WTC11 (cell line): ENCODE measurements around the gene NTF3. TPM values are rescaled to one million over a fixed set of nuclear protein-coding genes. Genes with fewer than 3 reads are reported as not detected.

Experiments used
- ATAC-seq: fragments of 200-7000 bp; cut with Tn5 transposase; 2 replicates; pipeline ENCODE4 v1.10.0; 2021; ENCODE audit warnings: mild to moderate bottlenecking, moderate library complexity
- CTCF ChIA-PET: fragments of 300-600 bp; sonication (Branson Sonifier 250); formaldehyde crosslinking; loops from one replicate; lab custom pipeline; 2021; ENCODE audit warnings: antibody characterized with exemption; lab: Charles Lee
- POLR2A ChIA-PET: fragments of 350-600 bp; sonication (Branson Sonifier 250); formaldehyde crosslinking; loops from one replicate; lab custom pipeline; 2021; ENCODE audit warnings: antibody characterized with exemption; lab: Charles Lee
- DNase-seq: peaks from one replicate; pipeline ENCODE4 v3.0.0; 2021; ENCODE audit warnings: low spot score
- H3K27ac Mint-ChIP-seq: 2 replicates; pipeline ENCODE4 v1.8.0; 2021; ENCODE audit warnings: mixed read lengths
- H3K27me3 Mint-ChIP-seq: 2 replicates; pipeline ENCODE4 v1.8.0; 2021; ENCODE audit warnings: low read depth, mild to moderate bottlenecking, moderate library complexity, mixed read lengths
- H3K36me3 Mint-ChIP-seq: 2 replicates; pipeline ENCODE4 v1.8.0; 2021; ENCODE audit warnings: mixed read lengths
- H3K4me1 Mint-ChIP-seq: 2 replicates; pipeline ENCODE4 v1.8.0; 2022; ENCODE audit warnings: mixed read lengths
- H3K4me3 Mint-ChIP-seq: 2 replicates; pipeline ENCODE4 v1.8.0; 2021; ENCODE audit warnings: mild to moderate bottlenecking, moderate library complexity, mixed read lengths
- H3K9me3 Mint-ChIP-seq: 2 replicates; pipeline ENCODE4 v1.8.0; 2021; ENCODE audit warnings: mixed read lengths
- EMX1 ChIP-seq: fragments of 250-450 bp; sonication (Bioruptor Pico); IDR thresholded peaks from 2 replicates; pipeline ENCODE4 v1.8.0; 2021; ENCODE audit warnings: mild to moderate bottlenecking
- ETV6 ChIP-seq: sonication (generic); formaldehyde crosslinking; IDR thresholded peaks from 2 replicates; pipeline ENCODE4 v1.8.1; 2022; ENCODE audit warnings: mild to moderate bottlenecking, missing genetic modification reagents
- GABPB1 ChIP-seq: sonication (generic); formaldehyde crosslinking; IDR thresholded peaks from 2 replicates; pipeline ENCODE4 v1.8.1; 2023; ENCODE audit warnings: mild to moderate bottlenecking, missing genetic modification reagents
- HMGA2 ChIP-seq: fragments of 250-450 bp; sonication (Bioruptor Pico); IDR thresholded peaks from 2 replicates; pipeline ENCODE4 v1.4.0; 2021; ENCODE audit warnings: mild to moderate bottlenecking, moderate library complexity
- IRF2 ChIP-seq: sonication (generic); formaldehyde crosslinking; IDR thresholded peaks from 2 replicates; pipeline ENCODE4 v1.8.0; 2022; ENCODE audit warnings: low read depth, missing genetic modification reagents, borderline replicate concordance
- JAZF1 ChIP-seq: fragments of 250-450 bp; sonication (Bioruptor Pico); IDR thresholded peaks from 2 replicates; pipeline ENCODE4 v1.9.0; 2021; ENCODE audit warnings: moderate library complexity, mild to moderate bottlenecking, inconsistent platforms
- JUN ChIP-seq: sonication (generic); formaldehyde crosslinking; IDR thresholded peaks from 2 replicates; pipeline ENCODE4 v1.8.0; 2023; ENCODE audit warnings: mild to moderate bottlenecking, missing genetic modification reagents
- MXD4 ChIP-seq: fragments of 250-450 bp; sonication (Bioruptor Pico); IDR thresholded peaks from 2 replicates; pipeline ENCODE4 v1.8.0; 2021; ENCODE audit warnings: mild to moderate bottlenecking, moderate library complexity, borderline replicate concordance
- MYBL2 ChIP-seq: sonication (generic); formaldehyde crosslinking; IDR thresholded peaks from 2 replicates; pipeline ENCODE4 v1.8.1; 2023; ENCODE audit warnings: mild to moderate bottlenecking, moderate library complexity, missing genetic modification reagents
- OVOL2 ChIP-seq: fragments of 250-450 bp; sonication (Bioruptor Pico); IDR thresholded peaks from 2 replicates; pipeline ENCODE4 v1.9.0; 2021; ENCODE audit warnings: mild to moderate bottlenecking, borderline replicate concordance
- SMAD3 ChIP-seq: sonication (generic); formaldehyde crosslinking; IDR thresholded peaks from 2 replicates; pipeline ENCODE4 v1.8.0; 2022; ENCODE audit warnings: missing genetic modification reagents, mild to moderate bottlenecking, borderline replicate concordance
- SP1 ChIP-seq: sonication (generic); formaldehyde crosslinking; conservative IDR thresholded peaks from 2 replicates; pipeline ENCODE4 v1.8.1; 2022; ENCODE audit warnings: missing genetic modification reagents
- TCF7 ChIP-seq: sonication (generic); formaldehyde crosslinking; IDR thresholded peaks from 2 replicates; pipeline ENCODE4 v1.8.0; 2022; ENCODE audit warnings: mild to moderate bottlenecking, low read depth, missing genetic modification reagents, moderate library complexity
- TEAD1 ChIP-seq: sonication (generic); formaldehyde crosslinking; IDR thresholded peaks from 2 replicates; pipeline ENCODE4 v1.8.0; 2022; ENCODE audit warnings: mild to moderate bottlenecking, missing genetic modification reagents
- ZNF121 ChIP-seq: sonication (generic); formaldehyde crosslinking; IDR thresholded peaks from 2 replicates; pipeline ENCODE4 v1.8.0; 2023; ENCODE audit warnings: missing genetic modification reagents
- ZNF396 ChIP-seq: fragments of 250-450 bp; sonication (Bioruptor Pico); IDR thresholded peaks from 2 replicates; pipeline ENCODE4 v1.8.0; 2021; ENCODE audit warnings: mild to moderate bottlenecking, moderate library complexity, borderline replicate concordance
- ZNF423 ChIP-seq: fragments of 250-450 bp; sonication (Bioruptor Pico); IDR thresholded peaks from 2 replicates; pipeline ENCODE4 v2.1.2; 2022; ENCODE audit warnings: mild to moderate bottlenecking, moderate library complexity
- ZNF671 ChIP-seq: fragments of 250-450 bp; sonication (Bioruptor Pico); IDR thresholded peaks from 2 replicates; pipeline ENCODE4 v1.8.0; 2021; ENCODE audit warnings: mild to moderate bottlenecking
- total RNA-seq: library from RNA; stranded (reverse); gene quantifications from 3 replicates; pipeline ENCODE4 v1.2.3, GENCODE V29; 2021
- TF ChIP-seq, protein P1 (sequence below): sonication (generic); formaldehyde crosslinking; IDR thresholded peaks from 2 replicates; pipeline ENCODE4 v1.8.1; 2022; ENCODE audit warnings: low read depth, mild to moderate bottlenecking, moderate library complexity, missing genetic modification reagents, borderline replicate concordance
- TF ChIP-seq, protein P2 (sequence below): fragments of 250-450 bp; sonication (Bioruptor Pico); IDR thresholded peaks from 2 replicates; pipeline ENCODE4 v1.9.0; 2021; ENCODE audit warnings: mild to moderate bottlenecking
- TF ChIP-seq, protein P3 (sequence below): fragments of 250-450 bp; sonication (Bioruptor Pico); IDR thresholded peaks from 2 replicates; pipeline ENCODE4 v1.9.0; 2021; ENCODE audit warnings: moderate library complexity, mild to moderate bottlenecking, inconsistent platforms, borderline replicate concordance
- TF ChIP-seq, protein P4 (sequence below): sonication (generic); formaldehyde crosslinking; IDR thresholded peaks from 2 replicates; pipeline ENCODE4 v1.8.1; 2022; ENCODE audit warnings: low read depth, missing genetic modification reagents, borderline replicate concordance
- TF ChIP-seq, protein P5 (sequence below): sonication (generic); formaldehyde crosslinking; IDR thresholded peaks from 2 replicates; pipeline ENCODE4 v1.8.0; 2023; ENCODE audit warnings: mild to moderate bottlenecking, missing genetic modification reagents

Gene NTF3
- total RNA-seq, 1 experiment from 2014 or later, result 1.3 TPM

DNA sequence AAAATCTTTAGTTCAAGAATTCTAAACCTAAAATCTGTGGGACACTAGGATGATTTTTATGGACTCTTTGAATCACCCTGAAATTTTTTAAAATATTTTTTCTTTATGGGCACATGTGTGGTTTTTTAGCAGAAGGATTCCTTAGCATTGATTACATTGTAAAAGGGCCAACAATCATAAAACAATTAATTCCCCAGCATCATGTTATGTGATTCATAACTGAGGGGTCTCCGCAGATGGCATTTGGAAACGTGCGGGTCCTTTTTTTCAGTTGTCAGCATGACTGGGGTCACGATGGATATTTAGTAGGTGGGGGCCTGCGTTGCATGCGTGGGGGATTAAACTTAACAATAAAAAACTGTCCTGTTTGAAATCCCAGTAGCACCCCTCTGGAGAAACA lies 52.5 kb downstream of the NTF3 start:
- no peak overlapping the region for H3K27ac Mint-ChIP-seq
- no peak overlapping the region for H3K4me3 Mint-ChIP-seq
- POLR2A ChIA-PET, result no interaction called here
- ATAC-seq (no peak), DNase-seq (no peak)
- H3K36me3 Mint-ChIP-seq, result no peaks in the 10 kb centered on the region
- peaks cover 5% of the 10 kb centered on the region; the same call in 1 of the 2 replicates for H3K27me3 Mint-ChIP-seq
- no peaks in the 10 kb centered on the region for H3K9me3 Mint-ChIP-seq
- TF ChIP-seq OVOL2 (CRISPR knock-in tag) (no peak), ZNF423 (CRISPR knock-in tag) (no peak), ETV6 (CRISPR knock-in tag) (no peak), MYBL2 (no peak), SP1 (CRISPR knock-in tag) (no peak)
- TF ChIP-seq, protein P1, sequence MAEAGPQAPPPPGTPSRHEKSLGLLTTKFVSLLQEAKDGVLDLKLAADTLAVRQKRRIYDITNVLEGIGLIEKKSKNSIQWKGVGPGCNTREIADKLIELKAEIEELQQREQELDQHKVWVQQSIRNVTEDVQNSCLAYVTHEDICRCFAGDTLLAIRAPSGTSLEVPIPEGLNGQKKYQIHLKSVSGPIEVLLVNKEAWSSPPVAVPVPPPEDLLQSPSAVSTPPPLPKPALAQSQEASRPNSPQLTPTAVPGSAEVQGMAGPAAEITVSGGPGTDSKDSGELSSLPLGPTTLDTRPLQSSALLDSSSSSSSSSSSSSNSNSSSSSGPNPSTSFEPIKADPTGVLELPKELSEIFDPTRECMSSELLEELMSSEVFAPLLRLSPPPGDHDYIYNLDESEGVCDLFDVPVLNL (CRISPR knock-in tag), result no peak
- TF ChIP-seq, protein P2, sequence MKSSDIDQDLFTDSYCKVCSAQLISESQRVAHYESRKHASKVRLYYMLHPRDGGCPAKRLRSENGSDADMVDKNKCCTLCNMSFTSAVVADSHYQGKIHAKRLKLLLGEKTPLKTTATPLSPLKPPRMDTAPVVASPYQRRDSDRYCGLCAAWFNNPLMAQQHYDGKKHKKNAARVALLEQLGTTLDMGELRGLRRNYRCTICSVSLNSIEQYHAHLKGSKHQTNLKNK (CRISPR knock-in tag), result no peak
- TF ChIP-seq, protein P3, sequence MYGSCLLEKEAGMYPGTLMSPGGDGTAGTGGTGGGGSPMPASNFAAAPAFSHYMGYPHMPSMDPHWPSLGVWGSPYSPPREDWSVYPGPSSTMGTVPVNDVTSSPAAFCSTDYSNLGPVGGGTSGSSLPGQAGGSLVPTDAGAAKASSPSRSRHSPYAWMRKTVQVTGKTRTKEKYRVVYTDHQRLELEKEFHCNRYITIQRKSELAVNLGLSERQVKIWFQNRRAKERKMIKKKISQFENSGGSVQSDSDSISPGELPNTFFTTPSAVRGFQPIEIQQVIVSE (CRISPR knock-in tag), result no peak
- TF ChIP-seq, protein P4, sequence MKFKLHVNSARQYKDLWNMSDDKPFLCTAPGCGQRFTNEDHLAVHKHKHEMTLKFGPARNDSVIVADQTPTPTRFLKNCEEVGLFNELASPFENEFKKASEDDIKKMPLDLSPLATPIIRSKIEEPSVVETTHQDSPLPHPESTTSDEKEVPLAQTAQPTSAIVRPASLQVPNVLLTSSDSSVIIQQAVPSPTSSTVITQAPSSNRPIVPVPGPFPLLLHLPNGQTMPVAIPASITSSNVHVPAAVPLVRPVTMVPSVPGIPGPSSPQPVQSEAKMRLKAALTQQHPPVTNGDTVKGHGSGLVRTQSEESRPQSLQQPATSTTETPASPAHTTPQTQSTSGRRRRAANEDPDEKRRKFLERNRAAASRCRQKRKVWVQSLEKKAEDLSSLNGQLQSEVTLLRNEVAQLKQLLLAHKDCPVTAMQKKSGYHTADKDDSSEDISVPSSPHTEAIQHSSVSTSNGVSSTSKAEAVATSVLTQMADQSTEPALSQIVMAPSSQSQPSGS (CRISPR knock-in tag), result no peak
- peaks cover 10% of the 10 kb centered on the region for H3K4me1 Mint-ChIP-seq
- CTCF ChIA-PET, result no interaction called here

DNA sequence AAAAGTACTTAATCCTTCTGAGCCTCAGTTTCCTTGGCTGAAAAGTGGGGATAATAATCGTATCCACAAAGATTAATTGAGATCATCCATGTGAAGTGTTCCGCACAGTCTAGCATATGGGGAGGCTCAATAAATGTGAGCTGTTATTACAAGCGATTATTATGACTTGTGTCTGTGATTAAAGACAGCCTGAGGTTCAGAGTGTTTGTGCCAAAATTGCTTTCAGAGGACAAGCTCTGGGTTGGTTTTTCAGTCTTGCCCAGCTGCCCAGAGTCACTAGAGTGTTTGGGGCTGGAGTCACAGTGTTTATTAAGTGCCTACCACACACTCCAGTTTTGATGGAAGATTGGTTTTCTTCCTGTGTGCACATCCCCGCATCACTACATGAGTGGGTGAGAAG lies 53.5 kb downstream of the NTF3 start:
- Mint-ChIP-seq H3K4me3 (no peak overlapping the region), H3K27me3 (no peaks in the 10 kb centered on the region), H3K27ac (no peak overlapping the region), H3K9me3 (no peaks in the 10 kb centered on the region), H3K36me3 (no peaks in the 10 kb centered on the region), H3K4me1 (peaks cover under 1% of the 10 kb centered on the region)
- TF ChIP-seq ZNF121 (CRISPR knock-in tag) (no peak), SP1 (CRISPR knock-in tag) (no peak), ZNF396 (no peak), JUN (no peak)
- CTCF ChIA-PET, result no interaction called here
- DNase-seq (no peak), ATAC-seq (no peak)
- POLR2A ChIA-PET, result no interaction called here

DNA sequence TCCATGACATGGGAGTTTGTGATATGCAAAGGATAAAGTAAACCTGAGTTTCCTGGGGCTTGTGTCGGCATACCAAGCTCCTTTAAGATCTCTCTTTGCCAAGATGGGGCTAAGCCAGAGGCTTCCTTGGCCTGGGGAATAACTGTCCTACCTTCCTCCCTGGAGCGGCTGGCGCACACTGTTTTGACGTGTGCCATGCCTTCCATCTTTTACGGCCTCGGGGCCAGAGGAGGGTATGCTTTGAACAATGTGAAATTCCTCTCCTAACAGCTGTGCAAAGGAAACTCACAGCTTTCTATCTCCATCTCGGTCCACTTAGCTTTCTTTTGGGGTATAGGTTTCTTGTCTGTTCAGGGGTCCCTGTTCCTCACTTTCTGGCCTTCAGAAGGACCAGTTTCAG lies 55.2 kb downstream of the NTF3 start:
- ATAC-seq, result no peak
- H3K4me3 Mint-ChIP-seq, result no peak overlapping the region
- ChIA-PET CTCF (interaction anchor here (1.0 to 1.1 kb wide), 2 partner anchors 162 to 258 kb away, joined by 3 read pairs; no protein-coding TSS in a partner anchor), POLR2A (no interaction called here)
- H3K9me3 Mint-ChIP-seq, result no peaks in the 10 kb centered on the region
- no peaks in the 10 kb centered on the region for H3K27me3 Mint-ChIP-seq
- TF ChIP-seq TCF7 (CRISPR knock-in tag) (no peak), HMGA2 (CRISPR knock-in tag) (no peak), MXD4 (CRISPR knock-in tag) (no peak), ZNF671 (CRISPR knock-in tag) (no peak)
- H3K36me3 Mint-ChIP-seq, result no peaks in the 10 kb centered on the region
- no peaks in the 10 kb centered on the region; the same call in 1 of the 2 replicates for H3K4me1 Mint-ChIP-seq
- DNase-seq, result no peak
- no peak overlapping the region for H3K27ac Mint-ChIP-seq

DNA sequence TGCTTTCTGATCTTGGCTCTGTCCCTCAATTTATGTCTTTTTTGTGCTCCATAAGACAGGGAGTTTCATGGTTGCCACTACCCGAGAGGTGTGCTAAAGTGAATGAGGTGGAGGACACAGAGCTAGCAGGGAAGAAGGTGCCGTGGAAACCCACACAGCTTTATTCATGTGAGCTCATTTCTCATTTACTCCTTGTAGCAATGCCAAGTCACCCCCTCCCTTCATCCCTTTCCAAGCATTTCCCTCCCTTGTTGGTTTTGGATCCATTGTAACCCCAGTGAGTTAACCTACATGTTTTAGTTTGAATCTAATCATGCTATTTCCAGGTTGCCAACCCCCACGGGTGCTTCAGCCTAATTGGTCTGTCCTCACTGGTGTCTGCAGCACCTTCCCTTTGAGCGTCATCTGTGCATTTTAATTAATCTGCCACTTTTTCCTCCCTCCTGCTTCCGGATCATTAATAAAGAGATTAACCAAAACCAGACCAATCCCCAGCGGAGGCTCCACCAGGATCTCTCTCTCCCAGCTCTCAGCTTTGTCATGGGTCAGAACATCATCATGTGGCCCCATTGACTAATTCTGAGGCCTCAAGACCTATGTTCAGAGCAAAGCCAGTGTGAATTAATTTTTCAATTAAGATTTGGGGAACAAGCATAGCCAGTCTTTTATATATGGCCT lies 56.2 kb downstream of the NTF3 start:
- H3K9me3 Mint-ChIP-seq, result no peaks in the 10 kb centered on the region
- H3K4me3 Mint-ChIP-seq, result no peak overlapping the region
- peaks cover 3% of the 10 kb centered on the region for H3K4me1 Mint-ChIP-seq
- no peaks in the 10 kb centered on the region for H3K36me3 Mint-ChIP-seq
- no peaks in the 10 kb centered on the region for H3K27me3 Mint-ChIP-seq
- ATAC-seq (no peak), DNase-seq (no peak)
- H3K27ac Mint-ChIP-seq, result no peak overlapping the region
- POLR2A ChIA-PET, result interaction anchor here (1.1 kb wide), 1 partner anchor 9 kb away, joined by 3 read pairs; no protein-coding TSS in a partner anchor
- CTCF ChIA-PET, result interaction anchor here (1.0 to 1.1 kb wide), 2 partner anchors 161 to 257 kb away, joined by 3 read pairs; no protein-coding TSS in a partner anchor
- TF ChIP-seq, protein P5, sequence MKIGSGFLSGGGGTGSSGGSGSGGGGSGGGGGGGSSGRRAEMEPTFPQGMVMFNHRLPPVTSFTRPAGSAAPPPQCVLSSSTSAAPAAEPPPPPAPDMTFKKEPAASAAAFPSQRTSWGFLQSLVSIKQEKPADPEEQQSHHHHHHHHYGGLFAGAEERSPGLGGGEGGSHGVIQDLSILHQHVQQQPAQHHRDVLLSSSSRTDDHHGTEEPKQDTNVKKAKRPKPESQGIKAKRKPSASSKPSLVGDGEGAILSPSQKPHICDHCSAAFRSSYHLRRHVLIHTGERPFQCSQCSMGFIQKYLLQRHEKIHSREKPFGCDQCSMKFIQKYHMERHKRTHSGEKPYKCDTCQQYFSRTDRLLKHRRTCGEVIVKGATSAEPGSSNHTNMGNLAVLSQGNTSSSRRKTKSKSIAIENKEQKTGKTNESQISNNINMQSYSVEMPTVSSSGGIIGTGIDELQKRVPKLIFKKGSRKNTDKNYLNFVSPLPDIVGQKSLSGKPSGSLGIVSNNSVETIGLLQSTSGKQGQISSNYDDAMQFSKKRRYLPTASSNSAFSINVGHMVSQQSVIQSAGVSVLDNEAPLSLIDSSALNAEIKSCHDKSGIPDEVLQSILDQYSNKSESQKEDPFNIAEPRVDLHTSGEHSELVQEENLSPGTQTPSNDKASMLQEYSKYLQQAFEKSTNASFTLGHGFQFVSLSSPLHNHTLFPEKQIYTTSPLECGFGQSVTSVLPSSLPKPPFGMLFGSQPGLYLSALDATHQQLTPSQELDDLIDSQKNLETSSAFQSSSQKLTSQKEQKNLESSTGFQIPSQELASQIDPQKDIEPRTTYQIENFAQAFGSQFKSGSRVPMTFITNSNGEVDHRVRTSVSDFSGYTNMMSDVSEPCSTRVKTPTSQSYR (CRISPR knock-in tag), result no peak
- TF ChIP-seq GABPB1 (no peak), SMAD3 (no peak), ZNF396 (no peak), IRF2 (CRISPR knock-in tag) (no peak), TEAD1 (no peak), EMX1 (CRISPR knock-in tag) (no peak), JAZF1 (CRISPR knock-in tag) (no peak)
